Left lung (tissue), 14 donors: ENCODE data around the gene OR56B1. TPM values are rescaled to one million over a fixed set of nuclear protein-coding genes. Genes with fewer than 3 reads are reported as not detected.
"Not testable (repeated sequence)": the region's sequence is repeated elsewhere in the genome, so short reads cannot be mapped to it uniquely, and the experiment has no call there.

Experiments
- ATAC-seq: fragments of 200-7000 bp; cut with Tn5 transposase; one replicate; pipeline ENCODE4 v1.9.1; 2020; ENCODE audit warnings: moderate library complexity
- DNase-seq, 4 donors: peaks; one replicate each; pipeline ENCODE4 v3.0.0-alpha.2; 2013 to 2020
- H3K27ac ChIP-seq, 2 donors: fragments of 200-600 bp; sonication (generic) in 1 of 2; one replicate each; pipeline versions ENCODE4 v1.5.0 to v1.8.0; 2020 to 2021
- H3K27me3 ChIP-seq, 2 donors: fragments of 200-600 bp; sonication (generic) in 1 of 2; one replicate each; pipeline versions ENCODE4 v1.5.0 to v1.8.0; 2020 to 2021
- H3K36me3 ChIP-seq, 2 donors: fragments of 200-600 bp; sonication (generic) in 1 of 2; one replicate each; pipeline versions ENCODE4 v1.5.0 to v1.8.0; 2020 to 2021
- H3K4me1 ChIP-seq, 2 donors: fragments of 200-600 bp; one replicate each; pipeline ENCODE4 v1.8.0; 2021
- H3K4me3 ChIP-seq, 2 donors: fragments of 200-600 bp; sonication (generic) in 1 of 2; one replicate each; pipeline versions ENCODE4 v1.5.0 to v1.8.0; 2020 to 2021; ENCODE audit warnings: mild to moderate bottlenecking in 1 of 2
- H3K9me3 ChIP-seq, 2 donors: fragments of 200-600 bp; sonication (generic) in 1 of 2; one replicate each; pipeline versions ENCODE4 v1.5.0 to v1.8.0; 2020 to 2021
- intact Hi-C, 2 donors: fragments of 100-400 bp; cut with DNase I; formaldehyde crosslinking; loops; one replicate each; pipeline versions ENCODE4 v1.11.2 to v1.14.2; 2022
- long read RNA-seq, 12 donors: library from polyadenylated mRNA in 2 of 12; unstranded in 2 of 12; transcript quantifications; one replicate each; pipeline ENCODE4 v2.0.0 and lab custom pipeline, GENCODE V29; 2019 to 2026
- polyA plus RNA-seq, 6 donors: library from polyadenylated mRNA; unstranded; fragments of 120-200 nt; gene quantifications; one replicate each; pipeline ENCODE4 v1.2.1, GENCODE V29; 2013; ENCODE audit not compliant: insufficient read length in 6 of 6
- total RNA-seq, 2 donors: library from RNA; stranded (reverse); fragmentation: NEBNext Ultra II Directional; extraction: Animal tissue kit (Norgen Biotek cat#: 25700); gene quantifications; one replicate each; pipeline ENCODE4 v1.2.1, GENCODE V29; 2021
- TF ChIP-seq, protein P1 (sequence below), 2 donors: fragments of 200-600 bp; sonication (generic) in 1 of 2; IDR thresholded peaks; one replicate each; pipeline versions ENCODE4 v1.5.0 to v1.8.0; 2021; ENCODE audit warnings: antibody characterized with exemption in 2 of 2
- donor health status: DM: no; HTN: yes; CAD: no.
- donor health status: DM: no; HTN: no; CAD: no.

OR56B1 gene, protein sequence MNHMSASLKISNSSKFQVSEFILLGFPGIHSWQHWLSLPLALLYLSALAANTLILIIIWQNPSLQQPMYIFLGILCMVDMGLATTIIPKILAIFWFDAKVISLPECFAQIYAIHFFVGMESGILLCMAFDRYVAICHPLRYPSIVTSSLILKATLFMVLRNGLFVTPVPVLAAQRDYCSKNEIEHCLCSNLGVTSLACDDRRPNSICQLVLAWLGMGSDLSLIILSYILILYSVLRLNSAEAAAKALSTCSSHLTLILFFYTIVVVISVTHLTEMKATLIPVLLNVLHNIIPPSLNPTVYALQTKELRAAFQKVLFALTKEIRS
- not detected for total RNA-seq
- polyA plus RNA-seq = not detected
- long read RNA-seq, donor 1 = 0 reads
- long read RNA-seq, donor 2 = 0 reads
- long read RNA-seq, donor 3 = 0 reads
- long read RNA-seq, donor 4 = 0 reads
- long read RNA-seq, donor 5 = 0 reads
- long read RNA-seq, donor 6 = 0 reads
- long read RNA-seq, donor 7 = 0 reads
- long read RNA-seq, donor 8 = 0 reads
- long read RNA-seq, donor 9 = 0 reads
- long read RNA-seq, donor 10 = 0 reads
- long read RNA-seq, donor 11 = 0 reads
- long read RNA-seq, donor 12 = 0 reads

DNA sequence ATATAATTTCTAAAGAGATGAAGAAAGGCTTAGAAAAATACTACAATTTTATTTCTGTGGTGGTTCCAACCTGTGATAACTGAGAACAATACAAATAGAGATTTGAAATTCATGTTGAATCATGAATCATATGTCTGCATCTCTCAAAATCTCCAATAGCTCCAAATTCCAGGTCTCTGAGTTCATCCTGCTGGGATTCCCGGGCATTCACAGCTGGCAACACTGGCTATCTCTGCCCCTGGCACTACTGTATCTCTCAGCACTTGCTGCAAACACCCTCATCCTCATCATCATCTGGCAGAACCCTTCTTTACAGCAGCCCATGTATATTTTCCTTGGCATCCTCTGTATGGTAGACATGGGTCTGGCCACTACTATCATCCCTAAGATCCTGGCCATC lies at the start of gene OR56B1:
Gene OR56B1, plus strand, starts transcription at position 53 of the 400 bp plus-strand sequence. Its CDS starts 69 bp downstream, at position 122.
- peaks cover 0 to 3% of the 10 kb centered on the region in 2 donors for H3K9me3 ChIP-seq
- H3K36me3 ChIP-seq = no peaks in the 10 kb centered on the region
- TF ChIP-seq, protein P1, sequence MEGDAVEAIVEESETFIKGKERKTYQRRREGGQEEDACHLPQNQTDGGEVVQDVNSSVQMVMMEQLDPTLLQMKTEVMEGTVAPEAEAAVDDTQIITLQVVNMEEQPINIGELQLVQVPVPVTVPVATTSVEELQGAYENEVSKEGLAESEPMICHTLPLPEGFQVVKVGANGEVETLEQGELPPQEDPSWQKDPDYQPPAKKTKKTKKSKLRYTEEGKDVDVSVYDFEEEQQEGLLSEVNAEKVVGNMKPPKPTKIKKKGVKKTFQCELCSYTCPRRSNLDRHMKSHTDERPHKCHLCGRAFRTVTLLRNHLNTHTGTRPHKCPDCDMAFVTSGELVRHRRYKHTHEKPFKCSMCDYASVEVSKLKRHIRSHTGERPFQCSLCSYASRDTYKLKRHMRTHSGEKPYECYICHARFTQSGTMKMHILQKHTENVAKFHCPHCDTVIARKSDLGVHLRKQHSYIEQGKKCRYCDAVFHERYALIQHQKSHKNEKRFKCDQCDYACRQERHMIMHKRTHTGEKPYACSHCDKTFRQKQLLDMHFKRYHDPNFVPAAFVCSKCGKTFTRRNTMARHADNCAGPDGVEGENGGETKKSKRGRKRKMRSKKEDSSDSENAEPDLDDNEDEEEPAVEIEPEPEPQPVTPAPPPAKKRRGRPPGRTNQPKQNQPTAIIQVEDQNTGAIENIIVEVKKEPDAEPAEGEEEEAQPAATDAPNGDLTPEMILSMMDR (IDR thresholded peaks at IDR 0.05) = no peak
- no peaks in the 10 kb centered on the region for H3K4me1 ChIP-seq
- H3K4me3 ChIP-seq = no peak within 1 kb of the TSS
- intact Hi-C loops = no loop called here
- H3K27me3 ChIP-seq = no peaks in the 10 kb centered on the region
- DNase-seq (no peak), ATAC-seq (no peak)
- no peak within 1 kb of the TSS for H3K27ac ChIP-seq

DNA sequence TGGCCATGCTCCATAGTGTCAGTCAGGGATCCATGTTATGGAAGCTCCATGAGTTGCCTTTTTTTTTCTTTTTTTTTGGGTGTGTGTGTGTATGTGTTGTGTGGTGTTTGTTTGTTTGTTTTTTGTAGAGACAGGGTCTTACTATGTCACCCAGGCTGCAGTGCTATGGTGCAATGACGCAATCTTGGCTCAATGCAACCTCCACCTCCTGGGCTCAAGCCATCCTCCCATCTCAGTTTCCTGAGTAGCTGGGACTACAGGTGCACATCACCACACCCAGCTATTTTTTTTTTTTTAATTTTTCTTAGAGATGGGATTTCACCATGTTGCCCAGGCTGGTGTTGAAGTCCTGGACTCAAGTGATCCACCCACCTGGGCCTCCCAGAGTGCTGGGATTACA lies 47.8 kb upstream of the OR56B1 start:
- Histone ChIP-seq H3K9me3 (no peaks in the 10 kb centered on the region), H3K27me3 (no peaks in the 10 kb centered on the region), H3K36me3 (peaks cover 0 to 5% of the 10 kb centered on the region in 2 donors), H3K4me1 (peaks cover 0 to 35% of the 10 kb centered on the region in 2 donors), H3K27ac (peak overlapping the region in 1 of 2 donors; percentile 94), H3K4me3 (no peak overlapping the region)
- DNase-seq (no peak), ATAC-seq (no peak)
- TF ChIP-seq, protein P1 (IDR thresholded peaks at IDR 0.05) = no peak
- intact Hi-C loops = no loop called here

DNA sequence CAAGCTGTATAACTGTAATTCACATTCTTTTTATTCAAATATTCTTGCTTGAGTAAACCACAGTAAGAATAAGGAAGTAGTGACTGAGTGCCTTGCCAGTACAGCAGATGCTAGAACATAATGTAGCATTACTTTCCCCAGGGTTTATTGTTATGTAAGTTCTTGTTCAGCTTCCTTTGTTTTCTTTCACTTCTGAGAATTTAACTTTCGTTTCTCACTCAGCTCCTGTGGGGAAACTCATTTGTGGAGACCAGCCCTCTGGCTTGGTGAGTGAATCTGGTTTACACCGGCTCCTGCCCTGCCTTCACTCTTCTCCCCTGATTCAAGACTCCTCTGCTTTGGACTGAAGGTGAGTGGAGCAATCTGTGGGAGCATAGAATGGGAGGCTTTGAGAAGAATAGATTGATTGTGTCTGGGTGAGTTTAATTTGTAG lies 46.7 kb upstream of the OR56B1 start, which contains the start of gene TRIM22:
Gene TRIM22, plus strand, starts transcription at position 240 of the 433 bp plus-strand sequence. CDS start 6,443 bp downstream, outside the sequence.
- peaks cover 0 to 5% of the 10 kb centered on the region in 2 donors for H3K36me3 ChIP-seq
- H3K27me3 ChIP-seq = no peaks in the 10 kb centered on the region
- H3K4me1 ChIP-seq = peaks cover 0 to 44% of the 10 kb centered on the region in 2 donors
- TF ChIP-seq, protein P1 (IDR thresholded peaks at IDR 0.05) = no peak
- DNase-seq (peak in 3 of 4 donors; percentile 20 to 71 (median 52)), ATAC-seq (peak; percentile 76)
- peak within 1 kb of the TSS; percentile 94 to 95 for H3K27ac ChIP-seq
- peak within 1 kb of the TSS; percentile 31 to 58 for H3K4me3 ChIP-seq
- intact Hi-C loops = no loop called here
- H3K9me3 ChIP-seq = no peaks in the 10 kb centered on the region

- DNase-seq = no peak
- H3K36me3 ChIP-seq = peaks cover 0 to 5% of the 10 kb centered on the region in 2 donors
- TF ChIP-seq, protein P1 (IDR thresholded peaks at IDR 0.05) = no peak
- H3K4me3 ChIP-seq = peak overlapping the region; percentile 31 to 58
- intact Hi-C loops = no loop called here
- H3K27me3 ChIP-seq = no peaks in the 10 kb centered on the region
- peak overlapping the region; percentile 94 to 95 for H3K27ac ChIP-seq
- peaks cover 0 to 48% of the 10 kb centered on the region in 2 donors for H3K4me1 ChIP-seq
- no peaks in the 10 kb centered on the region for H3K9me3 ChIP-seq
- ATAC-seq = peak; percentile 79
Observed at GRCh38 chr11:5690216-5690615, 46.0 kb upstream of the OR56B1 start.

DNA sequence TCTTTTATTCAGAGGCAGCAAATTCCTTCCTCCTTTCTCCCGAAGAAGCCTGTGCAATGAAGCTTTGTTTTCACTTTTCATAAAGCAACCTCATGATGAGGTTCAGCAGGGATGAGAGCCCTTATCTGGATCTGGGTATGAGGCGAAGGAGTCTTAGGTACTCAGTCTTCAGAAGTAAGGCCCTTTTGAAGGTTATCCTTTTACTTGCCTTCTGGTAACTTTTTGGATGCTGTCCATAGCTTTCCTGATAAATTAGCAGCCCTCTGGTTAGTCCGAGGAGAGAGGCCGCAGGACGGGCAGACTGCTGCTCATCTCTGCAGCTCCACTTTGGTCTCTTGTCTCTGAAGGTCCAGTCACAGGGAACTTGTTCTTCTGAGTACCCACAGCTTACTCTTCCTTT lies 45.5 kb upstream of the OR56B1 start:
- no peak for DNase-seq
- Histone ChIP-seq H3K36me3 (peaks cover 0 to 6% of the 10 kb centered on the region in 2 donors), H3K4me1 (peaks cover 0 to 44% of the 10 kb centered on the region in 2 donors), H3K4me3 (peak overlapping the region; percentile 31 to 58), H3K27ac (peak overlapping the region; percentile 94 to 95), H3K27me3 (no peaks in the 10 kb centered on the region), H3K9me3 (no peaks in the 10 kb centered on the region)
- TF ChIP-seq, protein P1 (IDR thresholded peaks at IDR 0.05) = no peak
- intact Hi-C loops = no loop called here
- peak; percentile 59 for ATAC-seq

DNA sequence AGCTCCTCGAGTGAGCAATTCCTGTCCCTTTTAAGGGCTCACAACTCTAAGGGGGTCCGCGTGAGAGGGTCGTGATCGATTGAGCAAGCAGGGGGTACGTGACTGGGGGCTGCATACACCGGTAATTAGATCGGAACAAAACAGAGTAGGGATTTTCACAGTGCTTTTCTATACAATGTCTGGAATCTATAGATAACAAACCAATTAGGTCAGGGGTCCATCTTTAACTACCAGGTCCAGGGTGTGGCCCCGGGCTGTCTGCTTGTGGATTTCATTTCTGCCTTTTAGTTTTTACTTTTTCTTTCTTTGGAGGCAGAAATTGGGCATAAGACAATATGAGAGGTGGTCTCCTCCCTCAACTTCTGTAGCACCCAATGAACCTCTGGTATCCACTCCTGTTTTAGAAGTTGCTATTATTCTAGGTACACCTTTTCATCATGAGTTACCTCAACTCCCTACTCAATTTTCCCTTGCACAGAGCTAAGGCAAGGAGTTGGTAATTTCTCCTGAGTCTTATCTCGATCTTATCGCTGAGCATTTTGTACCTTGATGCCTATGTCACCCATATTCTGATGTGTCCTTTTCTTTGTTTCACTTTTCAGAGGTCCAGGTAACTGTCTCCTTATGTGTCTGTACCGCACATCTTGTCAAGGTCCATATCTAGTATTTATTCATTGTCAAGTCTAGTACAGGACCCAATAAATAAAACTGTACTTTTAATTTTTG lies 44.8 kb upstream of the OR56B1 start:
- H3K27me3 ChIP-seq, H3K9me3 ChIP-seq, ATAC-seq, DNase-seq, intact Hi-C loops: not testable (repeated sequence)
- H3K36me3 ChIP-seq = peaks cover 0 to 13% of the 10 kb centered on the region in 2 donors
- H3K4me1 ChIP-seq = peaks cover 0 to 44% of the 10 kb centered on the region in 2 donors
- H3K4me3 ChIP-seq = peak overlapping the region; percentile 31 to 58
- H3K27ac ChIP-seq = peak overlapping the region; percentile 94 to 95
